Fibroblast of pulmonary artery (primary cell): Measurements from ENCODE around the gene INHBB.
A peak's percentile ranks its signal among the peaks of the same experiment; 100 is the strongest.

Experiments
- DNase-seq: peaks from one replicate; pipeline ENCODE4 v3.0.0-alpha.2; 2010; ENCODE audit warnings: low read depth
- H3K4me3 ChIP-seq: replicated peaks from 2 replicates; pipeline ENCODE4 v1.5.1; 2011; ENCODE audit warnings: low read depth, mild to moderate bottlenecking, control low read depth, low read length, moderate library complexity
- CTCF ChIP-seq: IDR thresholded peaks from 2 replicates; pipeline ENCODE4 v1.5.1; 2011; ENCODE audit warnings: mild to moderate bottlenecking, control low read depth, low read length, inconsistent platforms; ENCODE audit errors: missing control alignments

INHBB gene

GRCh38 chr2:120342446-120342845, 3.5 kb upstream of the INHBB start:
- H3K4me3 ChIP-seq = no peak overlapping the region

GRCh38 chr2:120343100-120343432, 2.9 kb upstream of the INHBB start:
- no peak for DNase-seq
- H3K4me3 ChIP-seq = no peak overlapping the region
- TF ChIP-seq CTCF = no peak

More at GRCh38 chr2:120342446-120342845, 3.5 kb upstream of the INHBB start:
- no peak for TF ChIP-seq CTCF
- DNase-seq = no peak

GRCh38 chr2:120343433-120344105, 2.4 kb upstream of the INHBB start:
- peak; percentile 80 for DNase-seq
- peak; percentile 61 for TF ChIP-seq CTCF
- no peak overlapping the region for H3K4me3 ChIP-seq

GRCh38 chr2:120344214-120344975, 1.5 kb upstream of the INHBB start:
- no peak for TF ChIP-seq CTCF
- DNase-seq = no peak
- H3K4me3 ChIP-seq = peak overlapping the region; percentile 2

- no peak for TF ChIP-seq CTCF
- no peak for DNase-seq
- peak overlapping the region; percentile 2 for H3K4me3 ChIP-seq
Measured at GRCh38 chr2:120344976-120345581, 857 bp upstream of the INHBB start.

- DNase-seq = no peak
- TF ChIP-seq CTCF = no peak
- H3K4me3 ChIP-seq = peak overlapping the region; percentile 36
Measured at GRCh38 chr2:120345608-120346007, 328 bp upstream of the INHBB start.
